Keratinocyte (primary cell): Measurements from ENCODE around the gene DEFB123.

Experiments
- EZH2 ChIP-seq: IDR thresholded peaks from one replicate; pipeline ENCODE4 v1.6.1; 2012; ENCODE audit warnings: inconsistent platforms, mild to moderate bottlenecking, low read length, moderate library complexity
- TF ChIP-seq, protein P1 (sequence below), 3 experiments: IDR thresholded peaks in 1 of 3; conservative IDR thresholded peaks in 1 of 3; optimal IDR thresholded peaks in 1 of 3; 2 replicates in 2 of 3; 3 replicates in 1 of 3; pipeline versions ENCODE3 to v1.5.1; 2011; ENCODE audit warnings: low read length in 3 of 3, mild to moderate bottlenecking in 3 of 3, moderate library complexity in 2 of 3, control low read depth in 1 of 3, inconsistent platforms in 1 of 3; ENCODE audit not compliant: insufficient read depth in 2 of 3; ENCODE audit errors: extremely low read depth in 1 of 3

GRCh38 chr20:31454361-31454760, 13.9 kb downstream of the DEFB123 start:
- TF ChIP-seq, protein P1, sequence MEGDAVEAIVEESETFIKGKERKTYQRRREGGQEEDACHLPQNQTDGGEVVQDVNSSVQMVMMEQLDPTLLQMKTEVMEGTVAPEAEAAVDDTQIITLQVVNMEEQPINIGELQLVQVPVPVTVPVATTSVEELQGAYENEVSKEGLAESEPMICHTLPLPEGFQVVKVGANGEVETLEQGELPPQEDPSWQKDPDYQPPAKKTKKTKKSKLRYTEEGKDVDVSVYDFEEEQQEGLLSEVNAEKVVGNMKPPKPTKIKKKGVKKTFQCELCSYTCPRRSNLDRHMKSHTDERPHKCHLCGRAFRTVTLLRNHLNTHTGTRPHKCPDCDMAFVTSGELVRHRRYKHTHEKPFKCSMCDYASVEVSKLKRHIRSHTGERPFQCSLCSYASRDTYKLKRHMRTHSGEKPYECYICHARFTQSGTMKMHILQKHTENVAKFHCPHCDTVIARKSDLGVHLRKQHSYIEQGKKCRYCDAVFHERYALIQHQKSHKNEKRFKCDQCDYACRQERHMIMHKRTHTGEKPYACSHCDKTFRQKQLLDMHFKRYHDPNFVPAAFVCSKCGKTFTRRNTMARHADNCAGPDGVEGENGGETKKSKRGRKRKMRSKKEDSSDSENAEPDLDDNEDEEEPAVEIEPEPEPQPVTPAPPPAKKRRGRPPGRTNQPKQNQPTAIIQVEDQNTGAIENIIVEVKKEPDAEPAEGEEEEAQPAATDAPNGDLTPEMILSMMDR (optimal IDR thresholded peaks at IDR 0.05 in 1 of 3, IDR thresholded peaks at IDR 0.05 in 1 of 3, conservative IDR thresholded peaks at IDR 0.05 in 1 of 3; ENCODE audit: extremely low read depth in 1 of 3, insufficient read depth in 2 of 3, low read length in 3 of 3): no peak
- no peak for TF ChIP-seq EZH2
